SU-DHL-6 (cell line): Measurements from ENCODE around the gene SYTL4.

ENCODE experiments used
- EZH2phosphoT487 ChIP-seq: fragments of 200-600 bp; sonication (generic), shearing (Covaris generic); conservative IDR thresholded peaks from 2 replicates; pipeline ENCODE4 v1.6.1; 2018; ENCODE audit warnings: mild to moderate bottlenecking, antibody characterized with exemption, low read length, moderate library complexity, mixed read lengths
- TF ChIP-seq, protein P1 (sequence below): fragments of 200-600 bp; sonication (generic); IDR thresholded peaks from one replicate; pipeline ENCODE4 v1.5.1; 2017; ENCODE audit warnings: antibody characterized with exemption, mild to moderate bottlenecking, low read length, moderate library complexity; ENCODE audit not compliant: insufficient read depth, poor library complexity, severe bottlenecking

DNA sequence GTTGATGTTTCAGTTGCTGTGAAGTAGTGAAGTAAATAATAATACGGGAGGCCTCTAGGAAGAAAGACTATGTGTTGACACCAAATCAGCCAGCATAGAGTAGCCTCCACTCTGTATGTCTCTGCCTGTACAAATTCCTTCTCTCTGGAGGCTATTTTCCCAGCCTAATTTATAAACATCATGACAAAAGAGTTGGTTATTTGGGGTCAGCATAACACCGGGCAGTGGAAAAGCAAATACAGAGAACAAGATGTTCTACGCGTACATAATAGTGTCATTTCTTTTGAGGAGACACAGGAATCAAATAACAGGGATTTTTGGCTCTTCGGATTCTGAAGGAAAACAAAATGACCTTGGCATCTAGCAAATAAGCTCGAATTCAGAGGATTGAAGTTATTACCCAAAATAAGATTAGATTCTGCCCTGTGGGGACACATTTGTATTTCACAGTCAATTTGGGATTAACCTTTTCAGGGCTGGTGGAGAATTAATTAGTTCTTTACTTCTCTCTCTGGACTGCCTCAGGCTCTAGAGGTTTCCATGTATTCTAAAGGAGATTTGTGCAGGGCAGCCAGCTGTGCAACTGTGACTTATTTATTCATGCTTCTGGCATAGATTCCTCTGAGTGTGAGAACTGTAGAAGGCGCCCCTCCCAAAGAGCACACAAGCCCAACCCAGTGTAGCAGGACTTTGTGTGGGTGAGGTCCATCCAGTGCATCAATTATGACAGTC is 14.1 kb upstream of the SYTL4 start:
- TF ChIP-seq, protein P1, sequence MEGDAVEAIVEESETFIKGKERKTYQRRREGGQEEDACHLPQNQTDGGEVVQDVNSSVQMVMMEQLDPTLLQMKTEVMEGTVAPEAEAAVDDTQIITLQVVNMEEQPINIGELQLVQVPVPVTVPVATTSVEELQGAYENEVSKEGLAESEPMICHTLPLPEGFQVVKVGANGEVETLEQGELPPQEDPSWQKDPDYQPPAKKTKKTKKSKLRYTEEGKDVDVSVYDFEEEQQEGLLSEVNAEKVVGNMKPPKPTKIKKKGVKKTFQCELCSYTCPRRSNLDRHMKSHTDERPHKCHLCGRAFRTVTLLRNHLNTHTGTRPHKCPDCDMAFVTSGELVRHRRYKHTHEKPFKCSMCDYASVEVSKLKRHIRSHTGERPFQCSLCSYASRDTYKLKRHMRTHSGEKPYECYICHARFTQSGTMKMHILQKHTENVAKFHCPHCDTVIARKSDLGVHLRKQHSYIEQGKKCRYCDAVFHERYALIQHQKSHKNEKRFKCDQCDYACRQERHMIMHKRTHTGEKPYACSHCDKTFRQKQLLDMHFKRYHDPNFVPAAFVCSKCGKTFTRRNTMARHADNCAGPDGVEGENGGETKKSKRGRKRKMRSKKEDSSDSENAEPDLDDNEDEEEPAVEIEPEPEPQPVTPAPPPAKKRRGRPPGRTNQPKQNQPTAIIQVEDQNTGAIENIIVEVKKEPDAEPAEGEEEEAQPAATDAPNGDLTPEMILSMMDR, result no peak
- TF ChIP-seq EZH2phosphoT487, result no peak
